ENCODE measurements around the gene TPRN.

DNA sequence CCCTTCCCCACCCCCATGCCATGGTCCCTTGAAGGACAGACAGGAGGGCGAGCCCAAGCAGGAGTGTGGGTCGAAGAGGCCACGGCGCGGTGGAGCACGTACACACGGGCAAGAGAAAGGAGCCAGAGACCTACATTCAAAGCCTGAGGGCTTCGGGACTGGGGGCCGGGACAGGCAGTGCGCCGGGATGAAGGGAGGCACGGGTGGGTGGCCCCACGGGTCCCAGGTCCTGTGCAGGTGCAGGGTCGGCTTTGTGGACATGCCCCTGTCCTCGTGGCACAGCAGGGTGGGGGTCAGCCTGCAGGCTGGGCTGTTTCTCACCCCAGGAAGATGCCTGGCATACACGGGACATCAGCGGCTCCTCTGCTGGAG, 40.5 kb downstream of the TPRN start:
- TF ChIP-seq, protein P1, sequence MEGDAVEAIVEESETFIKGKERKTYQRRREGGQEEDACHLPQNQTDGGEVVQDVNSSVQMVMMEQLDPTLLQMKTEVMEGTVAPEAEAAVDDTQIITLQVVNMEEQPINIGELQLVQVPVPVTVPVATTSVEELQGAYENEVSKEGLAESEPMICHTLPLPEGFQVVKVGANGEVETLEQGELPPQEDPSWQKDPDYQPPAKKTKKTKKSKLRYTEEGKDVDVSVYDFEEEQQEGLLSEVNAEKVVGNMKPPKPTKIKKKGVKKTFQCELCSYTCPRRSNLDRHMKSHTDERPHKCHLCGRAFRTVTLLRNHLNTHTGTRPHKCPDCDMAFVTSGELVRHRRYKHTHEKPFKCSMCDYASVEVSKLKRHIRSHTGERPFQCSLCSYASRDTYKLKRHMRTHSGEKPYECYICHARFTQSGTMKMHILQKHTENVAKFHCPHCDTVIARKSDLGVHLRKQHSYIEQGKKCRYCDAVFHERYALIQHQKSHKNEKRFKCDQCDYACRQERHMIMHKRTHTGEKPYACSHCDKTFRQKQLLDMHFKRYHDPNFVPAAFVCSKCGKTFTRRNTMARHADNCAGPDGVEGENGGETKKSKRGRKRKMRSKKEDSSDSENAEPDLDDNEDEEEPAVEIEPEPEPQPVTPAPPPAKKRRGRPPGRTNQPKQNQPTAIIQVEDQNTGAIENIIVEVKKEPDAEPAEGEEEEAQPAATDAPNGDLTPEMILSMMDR (conservative IDR thresholded peaks at IDR 0.05 in 1 of 2, IDR thresholded peaks at IDR 0.05 in 1 of 2; ENCODE audit: low read depth in 1 of 2, low read length in 2 of 2), result no peak
- no peak for TF ChIP-seq EZH2 (IDR thresholded peaks at IDR 0.05; ENCODE audit: low read length, missing control alignments)
